ENCODE results near the gene DDX20. TPM values are rescaled to one million over a fixed set of nuclear protein-coding genes. Genes with fewer than 3 reads are reported as not detected.

DDX20 gene
- polyA plus RNA-seq, 1 donor from 2014 or later, result 26.5 TPM

- TF ChIP-seq EP300 (conservative IDR thresholded peaks at IDR 0.05; ENCODE audit: poor library complexity, severe bottlenecking) (no peak), EZH2 (IDR thresholded peaks at IDR 0.05; ENCODE audit: borderline replicate concordance, insufficient read depth, low read length, poor library complexity, severe bottlenecking) (no peak), TAF1 (IDR thresholded peaks at IDR 0.05; ENCODE audit: low read depth) (no peak), SMC3 (conservative IDR thresholded peaks at IDR 0.05; ENCODE audit: poor library complexity) (no peak)
Observed at GRCh38 chr1:111814305-111814628, 58.6 kb downstream of the DDX20 start (continued).

- Histone ChIP-seq H3K4me3 (ENCODE audit: low read length) (no peak overlapping the region), H3F3A (ENCODE audit: insufficient read depth, low read length, poor library complexity, severe bottlenecking) (no peaks in the 10 kb centered on the region), H3K9me3 (ENCODE audit: low read length) (no peaks in the 10 kb centered on the region), H3K79me2 (replicated peaks; ENCODE audit: insufficient read depth, low read length) (no peaks in the 10 kb centered on the region), H3K27me3 (ENCODE audit: insufficient read depth, low read depth, low read length) (no peaks in the 10 kb centered on the region), H3K9me2 (ENCODE audit: insufficient read depth, low read length) (no peaks in the 10 kb centered on the region), H3K27ac (ENCODE audit: low read length) (no peak overlapping the region), H3K36me3 (ENCODE audit: insufficient read depth, low read length) (no peaks in the 10 kb centered on the region), H3K4me2 (ENCODE audit: low read length) (no peak overlapping the region), H4K20me1 (ENCODE audit: insufficient read depth) (no peaks in the 10 kb centered on the region), H3K9ac (ENCODE audit: low read length) (no peak overlapping the region), H2AFZ (ENCODE audit: low read depth, low read length) (no peak overlapping the region)
- TF ChIP-seq, protein P1, sequence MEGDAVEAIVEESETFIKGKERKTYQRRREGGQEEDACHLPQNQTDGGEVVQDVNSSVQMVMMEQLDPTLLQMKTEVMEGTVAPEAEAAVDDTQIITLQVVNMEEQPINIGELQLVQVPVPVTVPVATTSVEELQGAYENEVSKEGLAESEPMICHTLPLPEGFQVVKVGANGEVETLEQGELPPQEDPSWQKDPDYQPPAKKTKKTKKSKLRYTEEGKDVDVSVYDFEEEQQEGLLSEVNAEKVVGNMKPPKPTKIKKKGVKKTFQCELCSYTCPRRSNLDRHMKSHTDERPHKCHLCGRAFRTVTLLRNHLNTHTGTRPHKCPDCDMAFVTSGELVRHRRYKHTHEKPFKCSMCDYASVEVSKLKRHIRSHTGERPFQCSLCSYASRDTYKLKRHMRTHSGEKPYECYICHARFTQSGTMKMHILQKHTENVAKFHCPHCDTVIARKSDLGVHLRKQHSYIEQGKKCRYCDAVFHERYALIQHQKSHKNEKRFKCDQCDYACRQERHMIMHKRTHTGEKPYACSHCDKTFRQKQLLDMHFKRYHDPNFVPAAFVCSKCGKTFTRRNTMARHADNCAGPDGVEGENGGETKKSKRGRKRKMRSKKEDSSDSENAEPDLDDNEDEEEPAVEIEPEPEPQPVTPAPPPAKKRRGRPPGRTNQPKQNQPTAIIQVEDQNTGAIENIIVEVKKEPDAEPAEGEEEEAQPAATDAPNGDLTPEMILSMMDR (IDR thresholded peaks at IDR 0.05; ENCODE audit: poor library complexity, severe bottlenecking), result no peak
- TF ChIP-seq MXI1 (conservative IDR thresholded peaks at IDR 0.05; ENCODE audit: poor library complexity, severe bottlenecking), result no peak
Observed at GRCh38 chr1:111814642-111815041, 58.9 kb downstream of the DDX20 start.

Small RNAs within 50 kb of the gene (small RNA-seq; reads per million reads assigned to genes)
- gene INKA2, result 0.46 to 18.6 (median 1.8) reads per million in 3 experiments

Other genes with a start within 250 kb of the DDX20 start
- gene RAP1A, start 136.1 kb upstream of the DDX20 start, polyA plus RNA-seq, result 24.9 and 28.7 TPM in 2 replicates
- gene INKA2, start 16.5 kb upstream of the DDX20 start, polyA plus RNA-seq, result 0.77 and 0.84 TPM in 2 replicates
- gene KCND3, start 233.8 kb downstream of the DDX20 start, polyA plus RNA-seq, result 7.0 and 7.8 TPM in 2 replicates

All from neural cell (in vitro differentiated cells).